ENCODE data around the gene CD164L2.

CD164L2 gene

DNA sequence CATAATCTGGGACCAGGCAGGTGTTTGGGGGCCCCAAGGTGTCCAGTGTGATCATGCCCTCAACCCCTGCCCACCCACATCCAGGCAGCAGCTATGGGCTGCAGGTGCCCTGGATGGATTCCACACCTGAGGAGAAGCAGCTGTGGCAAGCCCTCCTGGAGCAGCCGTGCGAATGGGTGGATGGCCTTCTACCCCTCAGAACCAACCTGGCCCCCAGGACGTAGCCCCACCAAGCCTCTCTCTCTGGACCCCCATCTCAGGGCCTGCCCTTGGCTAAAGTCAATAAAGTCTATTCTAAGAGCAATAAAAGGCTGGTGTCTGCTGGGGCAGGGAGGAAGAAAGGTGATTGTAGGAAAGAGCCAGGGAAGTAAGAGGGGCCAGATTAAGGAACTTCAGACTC is 29.5 kb downstream of the CD164L2 start:
- peaks cover 61% of the 10 kb centered on the region for H3K36me3 Mint-ChIP-seq
- no peak overlapping the region for H3K4me3 Mint-ChIP-seq
- peak overlapping the region; percentile 58 for H3K27ac Mint-ChIP-seq
- DNase-seq (ENCODE audit: low spot score in 2 of 2) (no peak), ATAC-seq (no peak)
- H3K9me3 Mint-ChIP-seq = no peaks in the 10 kb centered on the region
- peaks cover 31% of the 10 kb centered on the region for H3K4me1 Mint-ChIP-seq

- Mint-ChIP-seq H3K4me3 (no peak overlapping the region), H3K36me3 (peaks cover 61% of the 10 kb centered on the region), H3K4me1 (peaks cover 31% of the 10 kb centered on the region), H3K9me3 (no peaks in the 10 kb centered on the region), H3K27ac (peak overlapping the region; percentile 58)
- ATAC-seq = no peak
- DNase-seq (ENCODE audit: low spot score in 2 of 2) = no peak
Observed at GRCh38 chr1:27353166-27353565, 30.0 kb downstream of the CD164L2 start.

- H3K4me1 Mint-ChIP-seq = peaks cover 28% of the 10 kb centered on the region
- peak overlapping the region; percentile 72 for H3K27ac Mint-ChIP-seq
- DNase-seq (ENCODE audit: low spot score in 2 of 2) (no peak), ATAC-seq (no peak)
- no peak overlapping the region for H3K4me3 Mint-ChIP-seq
- H3K36me3 Mint-ChIP-seq = peaks cover 59% of the 10 kb centered on the region
- H3K9me3 Mint-ChIP-seq = no peaks in the 10 kb centered on the region
Observed at GRCh38 chr1:27351541-27352107, 31.5 kb downstream of the CD164L2 start.

GRCh38 chr1:27350663-27351540 is 32.2 kb downstream of the CD164L2 start:
- H3K9me3 Mint-ChIP-seq = no peaks in the 10 kb centered on the region
- H3K4me1 Mint-ChIP-seq = peaks cover 33% of the 10 kb centered on the region
- peak overlapping the region; percentile 72 for H3K27ac Mint-ChIP-seq
- ATAC-seq (no peak), DNase-seq (ENCODE audit: low spot score in 2 of 2) (no peak)
- peaks cover 59% of the 10 kb centered on the region for H3K36me3 Mint-ChIP-seq
- no peak overlapping the region for H3K4me3 Mint-ChIP-seq

- DNase-seq (ENCODE audit: low spot score in 2 of 2) = no peak
- H3K4me1 Mint-ChIP-seq = peaks cover 31% of the 10 kb centered on the region
- ATAC-seq = peak; percentile 50
- peaks cover 54% of the 10 kb centered on the region for H3K36me3 Mint-ChIP-seq
- no peak overlapping the region for H3K27ac Mint-ChIP-seq
- no peaks in the 10 kb centered on the region for H3K9me3 Mint-ChIP-seq
- no peak overlapping the region for H3K4me3 Mint-ChIP-seq
Observed at GRCh38 chr1:27349784-27350662, 33.1 kb downstream of the CD164L2 start.

- DNase-seq (ENCODE audit: low spot score in 2 of 2) (no peak), ATAC-seq (peak; percentile 70)
- Mint-ChIP-seq H3K27ac (peak overlapping the region; percentile 84), H3K36me3 (peaks cover 49% of the 10 kb centered on the region), H3K9me3 (no peaks in the 10 kb centered on the region), H3K4me1 (peaks cover 35% of the 10 kb centered on the region), H3K4me3 (peak overlapping the region; percentile 50)
Observed at GRCh38 chr1:27348861-27349783, 34.0 kb downstream of the CD164L2 start.

DNA sequence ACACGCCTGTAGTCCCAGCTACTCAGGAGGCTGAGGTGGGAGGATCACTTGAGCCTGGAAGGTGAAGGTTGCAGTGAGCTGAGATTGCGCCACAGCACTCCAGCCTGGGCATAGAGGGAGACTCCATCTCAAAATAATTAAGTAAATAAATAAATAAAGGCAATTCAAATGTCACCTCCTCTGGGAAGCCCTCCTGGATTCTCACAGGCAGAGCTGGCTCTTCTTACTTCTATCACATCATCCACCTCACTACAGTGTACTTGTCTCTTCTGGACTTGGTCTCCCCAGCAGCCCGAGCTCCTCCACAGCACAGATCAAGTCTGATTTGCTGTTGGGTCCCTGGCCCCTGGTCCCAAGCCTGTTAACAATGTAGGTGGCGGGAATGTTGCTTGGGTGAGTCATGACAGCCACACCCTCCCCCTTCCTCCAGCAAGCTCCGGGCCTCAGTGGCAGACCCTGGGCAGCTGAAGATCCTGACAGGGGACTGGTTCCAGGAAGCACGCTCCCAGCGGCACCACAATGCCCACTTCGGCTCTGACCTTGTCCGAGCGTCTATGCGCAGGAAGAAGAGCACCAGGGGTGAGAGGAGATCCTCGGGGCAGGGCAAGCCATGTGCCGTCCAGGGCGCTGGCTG is 36.0 kb downstream of the CD164L2 start:
- Mint-ChIP-seq H3K36me3 (peaks cover 60% of the 10 kb centered on the region), H3K4me1 (peaks cover 52% of the 10 kb centered on the region), H3K4me3 (no peak overlapping the region), H3K9me3 (no peaks in the 10 kb centered on the region), H3K27ac (peak overlapping the region; percentile 68)
- DNase-seq (ENCODE audit: low spot score in 2 of 2) (no peak), ATAC-seq (no peak)

DNA sequence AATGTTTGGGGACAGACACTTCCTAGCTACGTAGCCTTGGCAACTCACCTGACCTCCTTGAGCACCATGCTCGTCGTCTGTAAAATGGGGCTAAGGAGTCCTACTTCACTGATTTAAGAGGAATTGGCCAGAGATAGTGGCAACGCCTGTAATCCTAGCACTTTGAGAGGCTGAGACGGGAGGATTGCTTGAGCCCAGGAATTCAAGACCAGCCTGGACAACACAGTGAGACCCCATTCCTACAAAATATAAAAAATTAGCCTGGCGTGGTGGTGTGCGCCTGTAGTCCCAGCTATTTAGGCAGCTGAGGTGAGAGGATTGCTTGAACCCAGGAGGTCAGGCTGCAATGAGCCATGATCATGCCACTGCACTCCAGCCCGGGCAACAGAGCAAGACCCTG is 36.8 kb downstream of the CD164L2 start:
- ATAC-seq (no peak), DNase-seq (ENCODE audit: low spot score in 2 of 2) (no peak)
- H3K27ac Mint-ChIP-seq = peak overlapping the region; percentile 86
- peak overlapping the region; percentile 7 for H3K4me3 Mint-ChIP-seq
- H3K36me3 Mint-ChIP-seq = peaks cover 53% of the 10 kb centered on the region
- peaks cover 60% of the 10 kb centered on the region for H3K4me1 Mint-ChIP-seq
- no peaks in the 10 kb centered on the region for H3K9me3 Mint-ChIP-seq

- ATAC-seq (no peak), DNase-seq (ENCODE audit: low spot score in 2 of 2) (no peak)
- Mint-ChIP-seq H3K9me3 (no peaks in the 10 kb centered on the region), H3K4me1 (peaks cover 71% of the 10 kb centered on the region), H3K36me3 (peaks cover 45% of the 10 kb centered on the region), H3K27ac (peak overlapping the region; percentile 26), H3K4me3 (peak overlapping the region; percentile 15)
Observed at GRCh38 chr1:27345272-27345671, 37.9 kb downstream of the CD164L2 start.

DNA sequence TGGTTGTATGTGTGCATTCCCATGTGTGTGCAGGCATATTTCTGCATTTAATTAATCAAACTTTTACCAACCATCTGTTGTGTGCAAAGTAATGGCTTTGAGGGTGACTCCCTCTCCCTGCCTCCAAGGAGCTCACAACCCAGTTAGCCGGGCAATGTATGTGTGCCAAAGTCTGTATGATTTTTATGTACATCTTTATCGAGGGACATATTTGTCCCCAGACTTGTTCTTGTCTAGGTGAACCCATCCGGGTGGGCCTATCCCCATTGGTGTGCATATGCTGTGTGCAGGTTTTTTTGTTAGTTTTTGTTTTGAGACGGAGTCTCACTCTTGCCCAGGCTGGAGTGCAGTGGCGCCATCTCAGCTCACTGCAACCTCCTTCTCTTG is 39.5 kb downstream of the CD164L2 start:
- DNase-seq (ENCODE audit: low spot score in 2 of 2) = no peak
- no peaks in the 10 kb centered on the region for H3K9me3 Mint-ChIP-seq
- peaks cover 42% of the 10 kb centered on the region for H3K36me3 Mint-ChIP-seq
- H3K4me3 Mint-ChIP-seq = peak overlapping the region; percentile 92
- peaks cover 81% of the 10 kb centered on the region for H3K4me1 Mint-ChIP-seq
- ATAC-seq = no peak
- H3K27ac Mint-ChIP-seq = peak overlapping the region; percentile 95

GRCh38 chr1:27342778-27343638 is 40.1 kb downstream of the CD164L2 start:
- peak; percentile 42 to 82 for DNase-seq (ENCODE audit: low spot score in 2 of 2)
- Mint-ChIP-seq H3K27ac (peak overlapping the region; percentile 95), H3K36me3 (peaks cover 46% of the 10 kb centered on the region), H3K9me3 (no peaks in the 10 kb centered on the region), H3K4me3 (peak overlapping the region; percentile 92), H3K4me1 (peaks cover 82% of the 10 kb centered on the region)
- peak; percentile 71 for ATAC-seq

DNA sequence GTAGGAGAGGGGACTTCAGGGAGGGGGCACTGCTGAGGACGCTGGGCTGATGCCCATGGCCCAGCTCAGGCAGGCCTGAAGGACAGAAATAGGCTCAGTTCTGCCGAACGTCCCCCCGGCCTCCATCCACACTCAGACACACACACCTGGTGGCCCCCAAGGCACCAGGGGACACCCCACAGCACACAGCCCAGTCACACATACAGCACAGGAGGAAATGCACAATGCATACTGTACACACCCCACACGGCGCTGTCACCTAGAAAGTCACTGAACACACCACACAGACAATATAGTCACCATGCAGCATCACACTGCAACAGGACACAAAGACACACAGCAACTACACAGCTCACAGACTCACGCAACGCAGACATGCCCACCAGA is 40.7 kb downstream of the CD164L2 start:
- Mint-ChIP-seq H3K27ac (peak overlapping the region; percentile 95), H3K4me3 (peak overlapping the region; percentile 92), H3K9me3 (no peaks in the 10 kb centered on the region), H3K36me3 (peaks cover 47% of the 10 kb centered on the region), H3K4me1 (peaks cover 77% of the 10 kb centered on the region)
- no peak for DNase-seq (ENCODE audit: low spot score in 2 of 2)
- peak; percentile 78 for ATAC-seq

- peak within 1 kb of the TSS; percentile 95 for H3K27ac Mint-ChIP-seq
- no peaks in the 10 kb centered on the region for H3K9me3 Mint-ChIP-seq
- peaks cover 53% of the 10 kb centered on the region for H3K36me3 Mint-ChIP-seq
- DNase-seq (ENCODE audit: low spot score in 2 of 2) (peak; percentile 48 to 83), ATAC-seq (peak; percentile 75)
- H3K4me3 Mint-ChIP-seq = peak within 1 kb of the TSS; percentile 92
- H3K4me1 Mint-ChIP-seq = peaks cover 71% of the 10 kb centered on the region
Observed at GRCh38 chr1:27341525-27342252, 41.4 kb downstream of the CD164L2 start, which contains the start of gene SYTL1. SYTL1 (plus strand) TSS chr1:27342022; CDS start chr1:27345335, 3,313 bp downstream.

Measured in stimulated activated effector memory CD8-positive, alpha-beta T cell treated with anti-CD3 and anti-CD28 coated beads, Interleukin-12 subunit alpha, Interleukin-12 subunit beta, amount 100 ng/mL, for 72 hours (primary cell).